Ramos (cell line): ENCODE results near the gene BMPER.

ENCODE experiments used
- in situ Hi-C: fragments of 300-500 bp; cut with MboI; formaldehyde crosslinking; loops from one replicate; pipeline ENCODE4 v1.14.3; 2022; ENCODE audit warnings: low sequenced_read_pairs; ENCODE audit not compliant: unreplicated experiment

Gene BMPER

GRCh38 chr7:34011696-34012095, 106.4 kb downstream of the BMPER start:
- in situ Hi-C loops, result no loop called here

DNA sequence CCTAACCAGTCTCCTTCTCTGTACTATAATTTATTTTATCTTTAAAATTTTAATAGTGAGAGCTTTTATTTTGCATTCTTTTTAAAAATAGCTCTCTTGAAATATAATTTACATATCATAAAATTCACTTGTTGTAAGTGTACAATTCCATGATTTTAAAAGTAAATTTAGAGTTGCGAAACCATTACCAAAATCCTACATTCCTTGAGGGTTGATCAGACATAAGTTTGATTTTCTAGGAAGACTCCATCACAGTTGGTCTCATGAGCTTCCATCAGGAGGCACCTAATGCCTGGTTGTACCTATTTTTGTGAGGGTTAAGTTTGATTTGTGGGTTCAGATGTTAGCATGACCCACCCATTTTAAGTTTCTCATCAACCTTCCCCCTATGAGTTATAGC, 108.1 kb downstream of the BMPER start:
- in situ Hi-C loops, result no loop called here

DNA sequence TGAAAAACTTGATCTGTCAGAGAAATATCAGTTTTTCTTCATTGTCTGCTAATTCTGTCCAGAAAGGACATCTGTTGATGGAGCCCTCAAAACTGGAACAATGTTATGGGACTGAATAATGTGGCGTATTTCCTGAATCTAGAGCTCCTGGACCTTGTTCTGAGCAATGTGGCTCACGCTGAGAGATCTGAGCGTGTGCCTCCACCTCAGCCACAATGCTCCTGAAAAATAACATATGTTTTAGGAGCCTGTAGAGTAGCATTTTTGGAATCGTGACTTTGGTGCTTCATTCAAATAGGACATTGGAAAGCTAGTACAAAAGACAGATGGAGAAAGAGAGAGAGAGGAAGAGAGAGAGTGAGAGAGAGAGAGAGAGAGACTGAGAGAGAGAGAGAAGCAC, 110.3 kb downstream of the BMPER start:
- in situ Hi-C loops, result no loop called here

DNA sequence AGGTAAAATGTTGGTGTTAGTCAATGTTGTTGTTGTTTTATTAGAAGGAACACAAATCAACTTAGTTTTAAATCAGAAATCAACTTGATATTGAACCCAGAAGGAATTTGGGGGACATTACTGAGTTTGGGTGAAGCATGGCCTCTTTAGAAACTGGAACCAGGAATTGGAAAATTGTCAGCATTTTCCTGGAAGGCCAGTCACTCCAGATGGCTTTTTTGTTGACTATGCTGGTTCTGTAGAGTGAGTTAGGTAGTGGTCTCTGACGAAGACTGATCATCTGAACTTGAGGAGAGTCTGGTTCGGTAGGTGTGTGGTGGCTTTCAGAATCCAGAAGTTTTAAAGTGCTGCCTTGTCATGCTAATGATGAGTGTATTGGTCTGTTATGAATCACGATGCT, 111.5 kb downstream of the BMPER start:
- in situ Hi-C loops, result no loop called here

DNA sequence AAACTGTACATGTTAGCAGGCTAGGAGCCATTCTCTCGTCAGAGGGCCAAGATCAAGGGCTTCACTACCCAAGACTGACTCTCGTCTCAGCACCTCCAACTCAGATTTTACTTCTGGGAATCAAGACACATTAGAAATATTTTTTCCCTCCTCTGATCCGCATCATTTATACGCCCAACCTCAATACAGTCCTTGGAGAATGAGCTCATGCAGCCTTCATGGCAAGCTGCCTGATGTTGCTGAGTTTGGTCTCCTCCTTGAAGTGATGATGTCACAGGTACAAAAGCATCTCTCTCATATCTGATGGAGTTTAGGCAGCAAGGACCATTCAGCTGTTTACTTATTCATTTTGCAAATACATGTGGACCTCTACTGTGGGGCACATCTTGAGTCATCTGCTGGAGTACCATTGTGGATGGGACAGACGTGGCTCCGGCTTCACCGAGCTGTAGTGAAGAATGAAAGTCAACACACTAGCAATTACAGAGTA, 114.0 kb downstream of the BMPER start:
- in situ Hi-C loops, result no loop called here

DNA sequence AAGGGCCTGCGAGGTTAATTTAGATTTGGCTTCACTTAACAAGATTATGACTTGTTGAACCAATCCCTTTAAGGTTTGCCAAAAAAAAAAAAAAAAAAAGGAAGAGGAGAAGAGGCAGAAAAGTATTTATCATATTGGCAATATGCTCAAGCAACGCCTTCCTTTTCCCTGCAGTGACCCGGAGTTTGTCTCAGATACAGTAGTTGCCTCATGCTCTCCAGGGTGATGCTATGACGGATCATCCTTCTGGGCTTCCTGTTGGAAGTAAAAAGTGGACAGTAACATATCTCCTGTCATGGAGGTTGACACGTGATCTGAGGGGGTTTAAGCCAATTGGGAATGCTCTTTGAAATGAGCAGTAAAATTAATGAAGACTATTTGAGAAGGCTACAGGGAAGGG, 117.3 kb downstream of the BMPER start:
- in situ Hi-C loops, result no loop called here

DNA sequence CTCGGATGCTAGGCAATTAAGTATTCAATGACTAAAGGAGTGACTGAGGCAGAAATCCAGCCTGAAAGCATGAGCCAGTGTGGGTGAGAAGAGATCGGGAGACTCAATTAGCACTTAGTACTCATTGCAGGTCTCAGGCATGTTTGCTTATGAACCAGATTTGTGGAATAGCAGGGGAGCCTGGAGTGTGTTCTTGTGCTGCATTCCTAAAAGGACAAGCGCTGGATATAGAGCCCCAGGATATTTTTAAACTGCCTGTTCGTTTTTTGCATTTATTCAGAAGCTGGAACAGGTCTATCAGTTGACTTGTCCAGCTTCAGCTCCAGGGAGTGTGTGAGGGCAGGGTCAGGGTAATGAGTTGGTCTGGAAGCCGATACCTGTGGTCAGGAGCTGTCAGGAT, 120.3 kb downstream of the BMPER start:
- in situ Hi-C loops, result no loop called here

DNA sequence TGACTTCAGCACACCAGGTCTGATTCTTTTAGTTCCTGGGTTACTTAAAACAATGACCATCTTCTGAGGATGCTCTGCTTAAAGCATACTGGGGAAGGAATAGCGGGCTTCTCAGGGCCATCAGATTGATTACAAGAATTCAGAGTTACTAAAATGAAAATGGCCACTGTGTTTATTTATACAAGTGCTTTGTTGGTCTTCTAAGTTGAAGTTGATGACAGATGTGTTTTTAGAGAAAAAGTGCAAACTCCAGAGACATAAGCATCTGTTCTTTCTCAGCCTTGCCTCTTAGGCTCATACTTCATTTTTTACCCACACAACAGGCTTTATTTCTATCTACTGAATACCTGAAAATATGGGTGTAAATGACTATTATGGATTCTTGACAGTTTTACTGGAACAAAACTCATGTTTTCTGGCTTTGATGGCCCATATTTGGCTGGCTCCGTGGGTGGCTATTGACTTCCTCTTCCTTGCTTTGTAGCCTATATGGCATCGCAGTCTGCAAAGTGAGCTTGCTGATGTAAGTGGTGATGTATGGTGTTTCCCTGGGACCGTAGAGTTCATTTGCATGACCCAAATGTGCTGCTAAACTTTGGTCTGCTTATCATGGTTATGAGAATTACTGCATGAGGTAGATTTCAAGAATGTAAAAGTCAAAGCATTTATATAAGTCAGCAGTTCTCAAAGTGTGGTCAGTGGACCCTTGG, 121.3 kb downstream of the BMPER start:
- in situ Hi-C loops, result no loop called here

GRCh38 chr7:34031156-34031555, 125.8 kb downstream of the BMPER start:
- in situ Hi-C loops, result no loop called here

DNA sequence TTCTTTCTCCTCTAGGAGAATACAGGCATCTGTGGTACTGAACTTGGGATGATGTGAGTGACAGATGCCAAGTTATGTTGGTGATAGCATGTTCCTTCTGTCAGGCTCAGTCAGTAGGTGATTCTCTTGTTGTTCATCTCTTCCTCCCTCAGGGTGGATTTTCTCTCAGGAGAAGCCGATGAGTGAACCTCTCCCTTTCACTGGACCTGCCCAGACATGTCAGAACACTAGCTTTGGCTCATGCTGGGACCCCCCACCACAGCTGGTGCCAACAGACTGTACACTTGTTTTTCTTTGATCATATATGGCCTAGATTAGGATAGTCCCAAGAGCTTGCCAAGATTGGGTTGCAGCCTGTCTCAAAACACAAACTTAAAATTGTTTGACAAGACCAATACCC, 129.4 kb downstream of the BMPER start:
- in situ Hi-C loops, result no loop called here

- in situ Hi-C loops, result no loop called here
Measured at GRCh38 chr7:34036051-34036920, 130.9 kb downstream of the BMPER start.

- in situ Hi-C loops, result no loop called here
Measured at GRCh38 chr7:34036972-34037792, 131.8 kb downstream of the BMPER start.

DNA sequence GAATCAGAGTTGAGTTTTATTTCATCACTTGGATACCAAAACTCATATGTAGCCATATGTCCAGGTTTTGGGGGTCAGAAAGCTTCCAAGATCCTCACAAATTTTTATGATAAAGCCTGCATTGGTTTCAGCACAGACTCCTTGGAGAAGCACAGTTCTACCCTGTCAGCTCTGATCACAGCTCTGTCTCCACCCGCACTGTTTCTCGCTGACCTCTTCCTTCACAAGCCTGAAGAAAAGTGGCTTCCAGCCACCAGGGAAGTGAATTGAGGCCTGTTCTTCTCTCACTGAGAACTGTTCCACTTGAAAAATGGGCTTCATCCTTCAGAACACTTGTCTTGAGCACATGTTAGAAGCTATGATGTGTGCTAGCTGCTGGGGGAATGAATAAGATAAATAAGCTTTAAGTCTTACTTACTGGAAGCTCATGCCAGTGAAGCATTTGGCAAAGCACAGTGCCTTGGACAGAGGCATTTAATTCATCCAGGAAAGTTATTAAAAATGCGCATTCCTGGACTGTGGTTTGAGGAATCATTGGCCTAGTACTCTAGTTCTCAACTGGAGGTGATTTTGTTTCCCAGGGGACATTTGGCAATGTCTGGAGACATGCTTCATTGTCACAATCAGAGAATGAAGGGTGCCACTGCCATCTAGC, 133.6 kb downstream of the BMPER start:
- in situ Hi-C loops, result no loop called here

GRCh38 chr7:34041707-34042106, 136.4 kb downstream of the BMPER start:
- in situ Hi-C loops, result no loop called here

- in situ Hi-C loops, result no loop called here
Measured at GRCh38 chr7:34042406-34042805, 137.1 kb downstream of the BMPER start.

- in situ Hi-C loops, result no loop called here
Measured at GRCh38 chr7:34043461-34044305, 138.3 kb downstream of the BMPER start.

DNA sequence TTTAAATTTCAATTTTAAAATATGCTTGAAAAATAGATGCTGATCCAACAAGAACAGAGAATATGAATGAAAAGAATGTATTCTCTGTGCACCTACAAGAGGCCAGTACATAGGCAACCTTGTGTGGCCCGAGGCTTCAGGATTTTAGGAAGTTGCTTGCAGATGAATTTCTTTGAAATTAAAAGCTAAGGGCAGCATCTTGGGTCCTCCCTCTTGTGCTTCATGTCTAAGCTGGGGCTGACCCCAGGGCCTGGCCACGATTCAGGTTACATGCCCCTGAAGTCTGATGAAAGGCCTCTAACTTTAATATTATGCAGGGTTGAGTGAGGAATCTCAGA, 138.9 kb downstream of the BMPER start:
- in situ Hi-C loops, result no loop called here

DNA sequence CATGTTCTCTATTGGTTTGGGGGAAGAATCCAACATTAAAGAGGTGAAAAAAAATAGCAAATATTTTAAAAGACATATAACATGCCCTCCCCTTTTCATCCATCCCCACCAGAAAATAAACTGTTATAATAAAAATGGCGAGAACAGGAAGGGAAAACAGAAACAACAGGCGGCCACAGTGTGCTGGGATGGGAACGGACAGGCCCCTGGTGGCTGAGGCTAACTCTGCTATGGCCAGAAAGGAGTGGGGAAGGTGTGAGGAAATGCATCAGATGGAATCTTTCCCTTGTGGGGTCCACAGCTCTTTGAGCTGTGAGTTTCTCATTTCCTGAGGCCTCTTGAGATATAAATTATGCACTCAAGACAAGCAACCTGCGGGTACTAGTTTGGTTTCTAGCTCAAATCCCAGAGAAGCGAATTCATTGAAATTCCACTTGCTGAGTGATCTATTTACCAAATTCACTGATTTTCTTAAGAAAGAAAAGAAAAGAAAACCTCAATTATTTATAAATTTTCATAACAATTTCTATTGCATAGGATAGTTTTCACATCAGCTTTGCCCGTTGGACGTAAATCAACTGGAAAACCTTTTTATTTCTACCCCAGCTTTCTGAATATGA, 139.5 kb downstream of the BMPER start:
- in situ Hi-C loops, result no loop called here

DNA sequence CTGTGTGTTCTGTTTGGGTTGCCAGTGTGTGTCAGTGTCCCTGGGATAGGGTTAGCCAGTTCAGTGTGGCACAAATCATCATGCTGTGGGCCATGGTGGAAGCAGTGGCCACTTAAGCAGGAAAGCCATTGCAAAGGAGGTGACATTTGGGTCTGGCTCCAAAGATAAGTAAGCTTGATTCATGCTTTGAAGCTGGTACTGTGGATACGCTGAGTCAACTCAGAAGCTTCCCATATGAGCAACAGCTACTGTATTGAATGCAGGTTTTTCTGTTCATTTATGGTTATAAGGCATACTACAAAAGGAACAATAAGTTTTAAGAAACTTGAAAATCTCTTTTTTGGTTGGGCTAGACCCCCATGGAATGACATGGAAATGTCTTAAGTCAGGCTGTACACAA, 143.1 kb downstream of the BMPER start:
- in situ Hi-C loops, result no loop called here
